Heart right ventricle (tissue), 16 donors: Measurements from ENCODE around the gene STIP1. TPM values are rescaled to one million over a fixed set of nuclear protein-coding genes. Genes with fewer than 3 reads are reported as not detected.

Source experiments
- ATAC-seq, 8 donors: fragments of 200-7000 bp; cut with Tn5 transposase; one replicate each; pipeline ENCODE4 v1.9.1; 2020; ENCODE audit warnings: mild to moderate bottlenecking in 8 of 8, moderate library complexity in 8 of 8, moderate number of reproducible peaks in 1 of 8
- DNase-seq, 2 donors: peaks; one replicate each; pipeline ENCODE4 v3.0.0-alpha.2; 2020
- H3K27ac ChIP-seq, 10 donors: fragments of 200-600 bp; sonication (generic) in 2 of 10; one replicate each; pipeline versions ENCODE4 v1.5.0 to v1.8.0; 2020 to 2022; ENCODE audit warnings: mild to moderate bottlenecking in 3 of 10
- H3K27me3 ChIP-seq, 7 donors: fragments of 200-600 bp; one replicate each; pipeline ENCODE4 v1.8.0; 2021 to 2022; ENCODE audit warnings: mild to moderate bottlenecking in 2 of 7
- H3K36me3 ChIP-seq, 9 donors: fragments of 200-600 bp; sonication (generic) in 1 of 9; one replicate each; pipeline versions ENCODE4 v1.5.0 to v1.8.0; 2020 to 2022; ENCODE audit warnings: mild to moderate bottlenecking in 2 of 9
- H3K4me1 ChIP-seq, 9 donors: fragments of 200-600 bp; sonication (generic) in 1 of 9; one replicate each; pipeline versions ENCODE4 v1.5.0 to v1.8.0; 2020 to 2022; ENCODE audit warnings: mild to moderate bottlenecking in 4 of 9
- H3K4me3 ChIP-seq, 10 donors: fragments of 200-600 bp; sonication (generic) in 2 of 10; one replicate each; pipeline versions ENCODE4 v1.5.0 to v1.8.0; 2020 to 2022; ENCODE audit warnings: mild to moderate bottlenecking in 7 of 10, moderate library complexity in 2 of 10
- H3K9me3 ChIP-seq, 11 donors: fragments of 200-600 bp in 10 of 11; sonication (generic) in 2 of 11; one replicate each; pipeline versions ENCODE4 v1.5.0 to v1.8.0; 2013 to 2022; ENCODE audit warnings: mild to moderate bottlenecking in 2 of 11, control low read depth in 1 of 11, moderate library complexity in 1 of 11
- CTCF ChIP-seq, 9 donors: fragments of 200-600 bp; sonication (generic) in 2 of 9; IDR thresholded peaks; one replicate each; pipeline versions ENCODE4 v1.5.0 to v1.8.0; 2021 to 2022; ENCODE audit warnings: antibody characterized with exemption in 9 of 9, mild to moderate bottlenecking in 5 of 9, moderate library complexity in 1 of 9
- WGBS, 2 donors: extraction: QIAGEN DNeasy Blood & Tissue Kit; methylation state at CpG; one replicate each; pipeline ENCODE4 v1.1.7; 2013; ENCODE audit warnings: inconsistent platforms in 1 of 2; 5-methylcytosine and 5-hydroxymethylcytosine counted together
- intact Hi-C, 10 donors: fragments of 100-400 bp; cut with DNase I; formaldehyde crosslinking; loops; one replicate each; pipeline versions ENCODE4 v1.11.1 to v1.14.2; 2022
- polyA plus RNA-seq, 2 donors: library from polyadenylated mRNA; stranded (reverse); fragments of 200-250 nt; gene quantifications; one replicate each; pipeline ENCODE4 v1.2.3, GENCODE V29; 2013
- total RNA-seq, 10 donors: library from RNA; stranded (reverse); fragmentation: NEBNext Ultra II Directional in 3 of 10; extraction: Animal tissue kit (Norgen Biotek cat#: 25700) in 3 of 10; gene quantifications; one replicate each; pipeline versions ENCODE4 v1.2.1 to v1.2.4, GENCODE V29; 2021 to 2023
- donor health status: Arrhythmogenic right ventricular cardiomyopathy.
- donor health status: ischemic (EF 13 %, LVEDD 7.1; RV severe dilation, severe dysfunction).
- donor health status: healthy with polysubstance abuse.
- donor health status: DM: no; HTN: yes; CAD: no.
- donor health status: DM: no; HTN: no; CAD: no.
- donor health status: ischemic (EF 25% LVEDD 6.9; RV normal size, moderate dysfunction).
- donor health status: ischemic (EF 25% LVEDD 5.7; RV mildly dilated, moderate dysfunction).
- donor health status: healthy.
- donor health status: DM: yes; HTN: yes; CAD: no.
- donor health status: Ischemic cardiomyopathy.
- donor health status: ischemic (EF 35%, LVEDD 5.7; RV mildly dilated, moderate dysfunction).
- donor health status: nonischemic (EF 11% LVEDD 7.7; RV severe dilation, severe dysfunction).
- donor health status: DM: yes; HTN: yes; CAD: no.
- donor health status: PGD.
- donor health status: ischemic (EF 29% LVEDD 5.4; RV normal size, mild dysfunction).
- donor health status: nonischemic (EF 23%, LVEDD 6.1; RV moderate dilation, normal function).

The STIP1 gene
- total and polyA plus RNA-seq, 12 donors: 55.3 to 144 (median 87.9) TPM

GRCh38 chr11:64251016-64251752 lies 65.2 kb downstream of the STIP1 start, which contains the start of gene PLCB3:
PLCB3 (plus strand) TSS chr11:64251530; CDS start chr11:64251650, 120 bp downstream.
- 1% methylated on average over 55 to 75 of the region's 75 CpGs for WGBS, 2 donors
- Histone ChIP-seq H3K9me3 (no peaks in the 10 kb centered on the region), H3K4me3 (peak within 1 kb of the TSS; percentile 70 to 93 (median 84)), H3K4me1 (peaks cover 4 to 48% (median 41%) of the 10 kb centered on the region in 9 donors), H3K36me3 (peaks cover 0 to 21% (median 9%) of the 10 kb centered on the region in 9 donors), H3K27ac (peak within 1 kb of the TSS; percentile 11 to 87 (median 82)), H3K27me3 (no peaks in the 10 kb centered on the region)
- ATAC-seq (peak; percentile 23 to 80 (median 50)), DNase-seq (peak; percentile 40 to 69)
- intact Hi-C loops: loop anchor here in 3 of 10 donors (1.0 to 5.0 kb wide), 4 partner anchors 16 to 51 kb away; partner anchors contain the start of gene CATSPERZ (in 1 of the 3)
- TF ChIP-seq CTCF (IDR thresholded peaks at IDR 0.05): peak; percentile 67 to 93 (median 80)

GRCh38 chr11:64251753-64252002 lies 65.7 kb downstream of the STIP1 start:
- intact Hi-C loops: loop anchor here in 5 of 10 donors (1.0 to 5.0 kb wide), 4 partner anchors 15 to 51 kb away; partner anchors contain the start of gene CATSPERZ (in 1 of the 5)
- H3K4me1 ChIP-seq: peaks cover 4 to 47% (median 41%) of the 10 kb centered on the region in 9 donors

GRCh38 chr11:64252003-64252872 lies 66.3 kb downstream of the STIP1 start:
- Histone ChIP-seq H3K36me3 (peaks cover 0 to 31% (median 15%) of the 10 kb centered on the region in 9 donors), H3K27ac (peak overlapping the region in 9 of 10 donors; percentile 71 to 87 (median 84)), H3K4me3 (peak overlapping the region; percentile 70 to 93 (median 84)), H3K27me3 (no peaks in the 10 kb centered on the region), H3K9me3 (no peaks in the 10 kb centered on the region), H3K4me1 (peaks cover 4 to 43% (median 38%) of the 10 kb centered on the region in 9 donors)
- intact Hi-C loops: loop anchor here in 3 of 10 donors (2.0 to 5.0 kb wide), 2 partner anchors 15 to 50 kb away; partner anchors contain the start of gene CATSPERZ (in 1 of the 3)
- DNase-seq: peak; percentile 60 to 63
- WGBS, 2 donors: 10 to 15% methylated on average over 23 of the region's 23 CpGs
- peak in 3 of 9 donors; percentile 11 to 37 (median 14) for TF ChIP-seq CTCF (IDR thresholded peaks at IDR 0.05)
- ATAC-seq: peak in 7 of 8 donors; percentile 16 to 41 (median 34)

More at GRCh38 chr11:64251753-64252002, 65.7 kb downstream of the STIP1 start:
- Histone ChIP-seq H3K27me3 (no peaks in the 10 kb centered on the region), H3K4me3 (peak overlapping the region; percentile 70 to 93 (median 84)), H3K36me3 (peaks cover 0 to 26% (median 14%) of the 10 kb centered on the region in 9 donors), H3K27ac (peak overlapping the region; percentile 11 to 87 (median 82)), H3K9me3 (no peaks in the 10 kb centered on the region)
- TF ChIP-seq CTCF (IDR thresholded peaks at IDR 0.05): no peak
- DNase-seq: no peak
- WGBS, 2 donors: 1 to 3% methylated on average over 18 of the region's 18 CpGs
- no peak for ATAC-seq

GRCh38 chr11:64253043-64253442 lies 67.1 kb downstream of the STIP1 start:
- intact Hi-C loops: loop anchor here in 3 of 10 donors (2.0 to 5.0 kb wide), 2 partner anchors 14 to 49 kb away; partner anchors contain the start of gene CATSPERZ (in 1 of the 3)
- 78 to 84% methylated on average over 8 of the region's 8 CpGs for WGBS, 2 donors
- Histone ChIP-seq H3K4me1 (peaks cover 0 to 39% (median 32%) of the 10 kb centered on the region in 9 donors), H3K4me3 (peak overlapping the region in 7 of 10 donors; percentile 79 to 90 (median 84)), H3K27me3 (no peaks in the 10 kb centered on the region), H3K27ac (peak overlapping the region in 4 of 10 donors; percentile 5 to 87 (median 85)), H3K9me3 (no peaks in the 10 kb centered on the region), H3K36me3 (peaks cover 0 to 39% (median 17%) of the 10 kb centered on the region in 9 donors)
- DNase-seq (no peak), ATAC-seq (no peak)
- no peak for TF ChIP-seq CTCF (IDR thresholded peaks at IDR 0.05)
